RPMI8226 (cell line): Measurements from ENCODE around the gene TOR4A.

Experiments used
- DNase-seq: peaks from one replicate; pipeline ENCODE4 v3.0.0-alpha.2; 2015

The TOR4A gene

GRCh38 chr9:137296670-137297664 is 19.4 kb downstream of the TOR4A start:
- peak; percentile 84 for DNase-seq

GRCh38 chr9:137297966-137298365 is 20.4 kb downstream of the TOR4A start:
- no peak for DNase-seq

- no peak for DNase-seq
Measured at GRCh38 chr9:137298401-137299202, 21.1 kb downstream of the TOR4A start.

DNA sequence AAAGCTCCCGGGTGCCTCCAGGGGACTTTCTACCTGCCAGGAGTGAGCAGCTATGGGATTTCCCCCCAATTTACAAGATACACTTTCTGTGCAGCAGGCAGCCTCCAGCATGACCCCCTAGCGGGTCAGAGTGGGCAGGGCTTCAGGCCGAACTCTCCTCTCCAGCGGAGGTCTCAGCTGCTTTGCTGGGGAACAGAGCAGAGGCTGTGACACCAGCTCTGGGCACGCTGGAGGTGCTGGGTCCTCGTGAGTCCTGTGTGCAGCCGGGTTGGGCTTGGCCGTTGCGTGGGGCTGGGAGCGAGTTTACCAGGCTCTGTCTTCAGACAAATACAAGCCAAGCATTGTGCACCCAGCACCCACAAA is 21.7 kb downstream of the TOR4A start:
- DNase-seq: no peak

- no peak for DNase-seq
Measured at GRCh38 chr9:137299938-137300337, 22.4 kb downstream of the TOR4A start.

DNA sequence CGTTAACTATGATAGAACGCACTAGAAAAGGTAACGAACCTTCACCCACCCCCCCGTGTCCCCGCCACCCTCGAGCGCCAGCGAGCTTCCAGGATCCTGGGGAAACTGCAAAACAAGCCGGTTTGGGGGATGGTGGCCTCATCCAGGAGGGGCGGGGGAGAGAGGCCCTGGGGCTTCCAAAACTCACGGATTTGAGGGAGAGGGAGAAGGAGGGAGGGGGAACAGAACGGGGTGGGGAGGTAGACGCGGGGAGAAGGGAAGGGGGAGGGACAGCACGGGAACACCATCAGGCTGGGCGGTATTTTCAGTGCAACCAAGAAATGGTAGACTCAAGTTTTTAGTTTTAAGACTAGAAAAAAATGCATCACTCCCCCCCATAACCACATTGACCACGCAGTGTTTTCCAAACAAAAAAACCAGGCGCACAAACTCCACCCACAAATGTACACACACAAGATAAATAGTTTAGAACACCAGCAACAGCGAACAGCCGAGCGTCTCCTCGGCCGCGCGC is 23.1 kb downstream of the TOR4A start:
- DNase-seq: peak; percentile 69

DNA sequence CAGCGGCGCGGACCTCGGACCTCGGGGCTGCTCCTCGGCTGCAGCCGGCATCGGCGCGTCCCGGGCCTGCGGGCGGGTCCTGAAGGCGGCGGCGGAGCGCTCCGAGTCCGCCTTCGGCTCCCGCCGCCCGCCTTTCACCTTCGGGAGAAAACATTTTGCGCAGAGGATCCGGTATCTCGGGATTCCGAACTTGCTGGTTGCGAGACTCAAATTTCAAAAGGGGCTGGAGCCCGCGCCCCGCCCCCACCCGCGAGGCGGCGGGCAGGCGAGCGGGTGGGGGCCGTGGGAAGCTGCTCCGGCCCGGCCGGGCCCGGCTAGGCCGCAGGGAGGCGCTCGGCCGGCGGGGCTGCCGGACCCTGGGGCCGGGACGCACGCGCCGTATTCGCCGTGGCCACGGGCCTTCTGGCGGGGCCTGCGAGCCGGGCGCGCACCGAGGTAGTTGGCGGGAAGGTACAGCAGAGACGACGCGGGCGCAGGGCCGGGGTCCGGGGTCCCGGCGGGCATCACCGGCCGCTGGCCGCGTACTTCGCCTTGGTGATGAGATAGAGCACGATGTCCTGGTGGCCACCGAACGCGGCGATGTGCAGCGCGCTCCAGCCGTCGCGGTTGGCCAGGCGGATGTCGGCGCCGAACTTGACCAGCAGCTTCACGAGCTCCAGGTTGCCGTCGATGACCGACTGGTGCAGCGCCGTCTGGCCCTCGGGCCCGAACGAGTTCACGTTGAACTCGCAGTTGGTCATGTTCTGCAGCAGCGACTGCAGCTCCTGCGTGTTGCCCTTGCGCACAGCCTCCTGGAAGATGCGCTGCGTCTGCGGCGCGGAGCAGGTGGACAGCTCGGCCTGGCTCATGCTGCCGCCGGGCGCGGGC is 23.8 kb downstream of the TOR4A start:
- DNase-seq: peak; percentile 79

- DNase-seq: peak; percentile 97
Measured at GRCh38 chr9:137302118-137302448, 24.6 kb downstream of the TOR4A start, which contains the start of gene NRARP. TSS of gene NRARP (minus strand) at chr9:137302271. CDS start at chr9:137301928, 343 bp downstream.

DNA sequence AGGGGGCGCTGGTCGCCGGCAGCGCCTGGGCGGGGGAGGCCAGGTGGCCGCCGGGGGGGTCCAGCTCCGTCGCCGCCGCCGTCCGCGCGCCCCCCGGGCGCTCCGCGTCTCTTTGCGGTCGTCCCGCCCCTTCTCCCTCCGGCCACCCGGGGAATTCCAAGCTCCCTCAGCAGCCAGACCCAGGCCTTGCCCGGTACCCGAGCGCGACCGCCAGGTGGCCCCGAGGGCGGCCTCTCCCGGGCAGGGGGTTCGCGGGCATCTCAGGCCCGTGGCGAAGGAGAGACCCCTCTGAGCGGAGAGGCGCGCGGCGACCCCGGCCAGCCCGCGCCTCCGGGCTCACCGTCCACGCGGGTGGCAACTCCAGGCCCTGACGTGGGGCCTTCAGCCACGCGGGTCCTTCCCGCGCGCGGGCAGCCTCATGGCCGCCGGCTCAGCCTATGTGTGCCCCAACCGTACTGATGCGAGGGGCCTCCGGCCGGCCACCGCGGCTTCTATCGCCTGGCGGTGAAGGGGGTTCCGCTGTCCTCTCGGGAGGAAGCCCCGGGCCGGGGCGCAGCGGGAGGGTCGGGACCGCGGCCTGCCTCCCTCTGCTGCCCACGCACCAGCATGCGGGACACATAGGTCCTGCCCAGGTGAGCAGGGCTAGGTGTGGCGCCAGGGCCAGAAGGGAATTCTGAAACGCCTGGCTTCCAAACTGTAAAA is 25.1 kb downstream of the TOR4A start:
- DNase-seq: no peak

GRCh38 chr9:137303151-137303892 is 25.8 kb downstream of the TOR4A start:
- DNase-seq: no peak

DNA sequence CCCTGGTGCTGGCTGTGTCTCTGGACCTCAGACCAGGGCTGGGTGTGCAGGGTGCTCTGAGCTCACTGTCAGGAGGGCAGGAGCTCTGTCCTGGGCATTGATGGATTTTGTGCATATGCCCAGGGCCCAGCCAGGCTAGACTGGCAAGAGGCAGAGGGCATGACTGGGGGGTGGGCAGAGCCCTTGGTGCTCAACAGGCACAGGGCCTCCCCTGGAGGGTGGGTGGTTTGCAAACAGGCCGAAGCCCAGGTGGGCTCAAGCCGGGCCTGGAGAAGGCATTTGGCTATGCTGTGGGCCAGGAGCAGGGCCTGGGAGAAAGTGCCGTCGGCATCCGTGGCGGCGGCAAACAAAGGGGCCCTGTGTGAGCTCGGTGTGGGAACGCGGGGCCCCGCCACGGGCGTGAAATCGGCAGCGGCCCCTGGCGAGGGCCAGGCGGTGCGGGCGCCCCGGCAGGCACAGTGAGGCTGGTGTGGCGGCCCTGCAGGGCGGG is 26.4 kb downstream of the TOR4A start:
- no peak for DNase-seq

GRCh38 chr9:137304383-137305059 is 27.0 kb downstream of the TOR4A start:
- no peak for DNase-seq

GRCh38 chr9:137305060-137305797 is 27.7 kb downstream of the TOR4A start:
- DNase-seq: no peak

- no peak for DNase-seq
Measured at GRCh38 chr9:137305798-137306065, 28.2 kb downstream of the TOR4A start.

DNA sequence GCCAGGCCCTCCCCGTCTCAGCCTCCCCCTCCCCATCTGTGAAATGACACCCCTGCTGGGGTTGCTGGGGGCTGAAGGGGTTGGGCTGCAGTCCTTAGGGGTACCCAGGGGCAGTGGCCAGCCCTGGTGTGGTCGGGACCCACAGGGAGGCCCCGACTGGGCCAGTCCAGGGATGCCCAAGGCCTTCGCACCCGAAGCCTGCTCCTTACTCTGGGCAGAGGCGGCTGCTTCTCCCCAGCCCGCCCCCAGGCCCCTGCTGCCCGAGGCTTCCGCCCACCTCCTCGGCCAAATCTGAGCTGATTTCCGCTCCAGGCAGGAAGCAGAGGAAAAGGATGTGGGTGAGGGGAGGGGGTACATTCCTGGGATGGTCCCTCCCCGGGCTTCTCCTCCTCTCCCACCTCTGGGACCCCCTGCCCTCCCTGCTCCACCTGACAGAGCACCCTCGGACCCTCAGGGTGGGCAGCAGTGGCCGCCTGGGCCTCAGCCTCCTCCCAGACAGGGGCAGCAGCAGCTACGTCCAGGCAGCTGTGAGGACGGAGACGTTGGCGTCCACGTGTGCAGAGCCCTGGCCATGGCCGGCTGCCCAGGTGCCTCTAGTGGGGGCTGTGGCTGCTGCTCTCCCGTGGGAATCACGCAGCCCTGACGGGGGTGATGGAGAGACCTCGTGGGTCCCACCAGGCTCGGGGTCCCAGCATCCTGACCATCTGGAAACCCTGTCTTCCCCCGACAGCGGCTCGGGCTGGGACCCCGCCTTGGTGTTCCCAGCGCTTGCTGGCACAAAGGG is 28.7 kb downstream of the TOR4A start:
- no peak for DNase-seq

GRCh38 chr9:137306850-137307254 is 29.3 kb downstream of the TOR4A start:
- DNase-seq: peak; percentile 62

GRCh38 chr9:137307255-137308056 is 29.9 kb downstream of the TOR4A start:
- peak; percentile 81 for DNase-seq

- no peak for DNase-seq
Measured at GRCh38 chr9:137308057-137308619, 30.6 kb downstream of the TOR4A start.
